Right atrium auricular region (tissue), 2 donors: ENCODE data around the gene NUP88. TPM values are rescaled to one million over a fixed set of nuclear protein-coding genes. Genes with fewer than 3 reads are reported as not detected.
A peak's percentile ranks its signal among the peaks of the same experiment; 100 is the strongest.
"Not testable (repeated sequence)": the region's sequence is repeated elsewhere in the genome, so short reads cannot be mapped to it uniquely, and the experiment has no call there.

Source experiments
- DNase-seq: peaks from one replicate; pipeline ENCODE4 v3.0.0-alpha.2; 2019; ENCODE audit warnings: low spot score
- H3K27ac ChIP-seq, 2 donors: fragments of 200-600 bp; sonication (generic); 1 replicate in 1 of 2; 2 replicates in 1 of 2; pipeline ENCODE4 v1.5.1; 2016 to 2019
- H3K27me3 ChIP-seq, 2 donors: fragments of 200-600 bp; sonication (generic); one replicate each; pipeline versions ENCODE4 v1.5.1 to v1.6.0; 2017 to 2019
- H3K36me3 ChIP-seq: fragments of 200-600 bp; sonication (generic); one replicate; pipeline ENCODE4 v1.5.1; 2016
- H3K4me1 ChIP-seq, 2 donors: fragments of 200-600 bp; sonication (generic); one replicate each; pipeline versions ENCODE4 v1.5.1 to v1.6.0; 2017 to 2019
- H3K4me3 ChIP-seq, 2 donors: fragments of 200-600 bp; sonication (generic); 1 replicate in 1 of 2; 2 replicates in 1 of 2; pipeline ENCODE4 v1.5.1; 2017 to 2019; ENCODE audit warnings: mild to moderate bottlenecking in 1 of 2, moderate library complexity in 1 of 2
- H3K9me3 ChIP-seq, 2 donors: fragments of 200-600 bp; sonication (generic); one replicate each; pipeline ENCODE4 v1.5.1; 2019
- total RNA-seq, 2 donors: library from RNA; depleted of rRNA; stranded (reverse); fragments of >200 nt; gene quantifications; one replicate each; pipeline ENCODE4 v1.1.0, GENCODE V29; 2016
- TF ChIP-seq, protein P1 (sequence below), 2 donors: fragments of 200-600 bp; sonication (generic); IDR thresholded peaks; one replicate each; pipeline ENCODE4 v1.5.1; 2019; ENCODE audit warnings: antibody characterized with exemption in 2 of 2

NUP88 gene
- total RNA-seq, 2 donors from 2014 or later, result 21.7 to 48.2 TPM

DNA sequence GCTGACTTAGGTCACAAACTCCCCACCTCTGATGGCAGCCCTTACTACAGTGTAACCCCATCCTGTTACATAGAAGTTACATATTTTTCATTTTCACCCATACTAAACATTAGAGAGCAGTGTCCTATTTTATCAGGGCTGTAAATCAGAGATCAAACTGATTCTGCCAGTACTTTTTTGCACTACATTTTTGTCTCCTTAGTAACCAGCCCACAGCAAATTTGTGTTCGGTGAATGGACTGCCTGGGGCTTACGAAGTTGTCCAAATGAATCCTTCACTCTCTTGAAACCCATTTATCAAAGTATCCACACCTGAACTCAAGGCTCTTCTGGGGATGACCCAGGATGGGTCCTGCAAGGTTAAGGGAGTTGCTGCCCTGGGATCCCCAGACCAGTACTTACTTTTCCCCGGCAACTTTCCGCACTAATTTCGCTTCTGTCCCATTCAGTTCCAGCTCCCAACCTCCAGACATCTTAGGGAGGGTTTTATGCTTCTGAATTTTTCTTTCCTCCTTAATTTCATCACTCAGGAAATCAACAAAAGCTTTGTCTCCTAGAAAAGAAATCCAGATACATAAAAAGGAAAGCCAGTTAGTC is 18.4 kb upstream of the NUP88 start:
- TF ChIP-seq, protein P1, sequence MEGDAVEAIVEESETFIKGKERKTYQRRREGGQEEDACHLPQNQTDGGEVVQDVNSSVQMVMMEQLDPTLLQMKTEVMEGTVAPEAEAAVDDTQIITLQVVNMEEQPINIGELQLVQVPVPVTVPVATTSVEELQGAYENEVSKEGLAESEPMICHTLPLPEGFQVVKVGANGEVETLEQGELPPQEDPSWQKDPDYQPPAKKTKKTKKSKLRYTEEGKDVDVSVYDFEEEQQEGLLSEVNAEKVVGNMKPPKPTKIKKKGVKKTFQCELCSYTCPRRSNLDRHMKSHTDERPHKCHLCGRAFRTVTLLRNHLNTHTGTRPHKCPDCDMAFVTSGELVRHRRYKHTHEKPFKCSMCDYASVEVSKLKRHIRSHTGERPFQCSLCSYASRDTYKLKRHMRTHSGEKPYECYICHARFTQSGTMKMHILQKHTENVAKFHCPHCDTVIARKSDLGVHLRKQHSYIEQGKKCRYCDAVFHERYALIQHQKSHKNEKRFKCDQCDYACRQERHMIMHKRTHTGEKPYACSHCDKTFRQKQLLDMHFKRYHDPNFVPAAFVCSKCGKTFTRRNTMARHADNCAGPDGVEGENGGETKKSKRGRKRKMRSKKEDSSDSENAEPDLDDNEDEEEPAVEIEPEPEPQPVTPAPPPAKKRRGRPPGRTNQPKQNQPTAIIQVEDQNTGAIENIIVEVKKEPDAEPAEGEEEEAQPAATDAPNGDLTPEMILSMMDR (IDR thresholded peaks at IDR 0.05), result no peak
- Histone ChIP-seq H3K27ac (peak overlapping the region in 1 of 2 donors; percentile 70), H3K36me3 (peaks cover 30% of the 10 kb centered on the region), H3K27me3 (no peaks in the 10 kb centered on the region), H3K4me1 (peaks cover 0 to 17% of the 10 kb centered on the region in 2 donors), H3K9me3 (no peaks in the 10 kb centered on the region), H3K4me3 (peak overlapping the region; percentile 79 to 84)
- no peak for DNase-seq

DNA sequence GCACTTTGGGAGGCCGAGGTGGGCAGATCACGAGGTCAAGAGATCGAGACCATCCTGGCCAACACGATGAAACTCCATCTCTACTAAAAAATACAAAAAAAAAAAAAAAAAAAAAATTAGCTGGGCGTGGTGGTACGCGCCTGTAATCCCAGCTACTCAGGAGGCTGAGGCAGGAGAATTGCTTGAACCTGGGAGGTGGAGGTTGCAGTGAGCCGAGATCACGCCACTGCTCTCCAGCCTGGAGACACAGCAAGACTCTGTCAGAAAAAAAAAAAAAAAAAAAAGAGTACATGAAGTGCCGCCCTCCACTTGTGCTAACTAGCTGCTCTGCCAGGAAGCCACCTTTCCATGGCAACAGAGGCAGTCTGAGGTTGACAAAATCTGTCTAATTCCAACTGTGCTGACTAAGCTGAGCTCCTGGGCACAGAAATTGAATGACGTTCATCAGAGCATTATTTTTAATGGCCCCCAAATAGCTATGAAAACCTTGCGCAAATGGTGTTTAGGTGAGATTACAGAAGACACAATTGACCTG is 16.4 kb upstream of the NUP88 start:
- Histone ChIP-seq H3K36me3 (peaks cover 43% of the 10 kb centered on the region), H3K4me1 (peaks cover 0 to 17% of the 10 kb centered on the region in 2 donors)
- not testable (repeated sequence) for H3K27ac ChIP-seq, DNase-seq, H3K4me3 ChIP-seq, H3K27me3 ChIP-seq, H3K9me3 ChIP-seq

DNA sequence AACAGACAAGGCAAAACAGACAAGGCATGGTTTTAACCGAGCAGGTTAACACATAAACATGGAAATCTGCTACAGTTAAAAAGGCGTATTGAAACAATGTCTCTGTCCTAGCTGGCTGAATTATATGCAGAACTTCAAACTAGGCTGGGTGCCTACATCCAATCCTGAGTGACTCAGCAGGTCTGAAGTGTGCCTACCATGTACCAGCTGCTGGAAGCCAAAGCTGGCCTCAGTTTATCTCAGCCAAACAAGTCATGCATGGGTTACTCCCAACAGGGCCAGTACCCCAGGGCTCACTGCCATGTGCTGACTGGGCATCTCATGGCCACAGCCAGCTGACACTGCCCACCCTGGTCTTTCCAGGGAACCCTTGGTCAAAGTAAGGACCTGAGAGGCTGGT is 15.5 kb upstream of the NUP88 start:
- Histone ChIP-seq H3K4me1 (peaks cover 0 to 17% of the 10 kb centered on the region in 2 donors), H3K4me3 (no peak overlapping the region), H3K27ac (no peak overlapping the region), H3K27me3 (no peaks in the 10 kb centered on the region), H3K9me3 (no peaks in the 10 kb centered on the region), H3K36me3 (peaks cover 47% of the 10 kb centered on the region)
- TF ChIP-seq, protein P1 (IDR thresholded peaks at IDR 0.05), result no peak
- DNase-seq, result no peak

DNA sequence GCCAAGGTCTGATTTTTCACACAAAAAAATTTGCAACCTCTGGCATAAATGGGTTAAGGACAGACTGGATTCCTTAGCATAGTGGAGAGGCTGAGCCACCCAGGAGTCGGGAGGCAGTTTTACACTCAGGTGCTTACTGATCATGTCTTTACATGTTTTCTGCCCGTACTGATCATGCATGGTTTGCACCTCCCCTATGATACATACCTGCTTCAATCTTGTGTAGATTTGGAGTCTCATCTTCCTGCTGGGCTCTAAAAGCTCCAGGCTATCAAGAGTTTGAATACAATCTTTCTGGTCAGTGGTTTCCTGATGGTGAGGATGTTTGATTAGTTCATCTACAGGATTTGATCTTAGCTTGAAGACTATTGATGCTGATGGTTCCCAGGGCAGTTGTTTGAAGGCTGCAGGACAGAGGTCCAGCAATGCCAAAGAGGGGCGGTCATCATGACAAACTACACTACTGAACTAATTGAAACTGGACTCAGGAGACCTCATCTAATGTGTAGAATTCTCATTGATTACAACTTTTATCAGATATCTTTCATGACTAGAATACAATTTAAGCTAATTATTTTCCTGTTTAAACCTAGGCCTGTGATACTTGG is 12.6 kb upstream of the NUP88 start:
- TF ChIP-seq, protein P1 (IDR thresholded peaks at IDR 0.05), result no peak
- no peak for DNase-seq
- Histone ChIP-seq H3K4me1 (no peaks in the 10 kb centered on the region), H3K36me3 (peaks cover 62% of the 10 kb centered on the region), H3K27ac (no peak overlapping the region), H3K4me3 (no peak overlapping the region), H3K9me3 (no peaks in the 10 kb centered on the region), H3K27me3 (no peaks in the 10 kb centered on the region)

DNA sequence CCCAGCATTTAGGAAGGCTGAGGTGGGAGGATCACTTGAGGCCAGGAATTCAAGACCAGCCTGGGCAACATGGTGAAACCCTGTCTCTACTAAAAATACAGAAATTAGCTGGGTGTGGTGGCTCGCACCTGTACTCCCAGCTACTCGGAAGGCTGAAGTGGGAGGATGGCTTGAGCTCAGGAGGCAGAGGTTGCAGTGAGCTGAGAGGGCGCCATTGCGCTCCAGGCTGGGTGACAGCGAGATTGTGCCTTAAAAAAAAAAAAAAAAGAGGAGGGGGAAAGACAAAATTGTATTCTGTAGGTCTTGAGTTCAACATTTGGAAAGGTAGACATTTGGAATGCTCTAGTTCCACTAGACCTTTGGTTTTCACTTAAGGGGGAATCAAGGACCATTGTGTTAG is 11.8 kb upstream of the NUP88 start:
- not testable (repeated sequence) for H3K4me3 ChIP-seq, H3K4me1 ChIP-seq, H3K27me3 ChIP-seq, H3K27ac ChIP-seq, H3K9me3 ChIP-seq, DNase-seq
- H3K36me3 ChIP-seq, result peaks cover 68% of the 10 kb centered on the region

DNA sequence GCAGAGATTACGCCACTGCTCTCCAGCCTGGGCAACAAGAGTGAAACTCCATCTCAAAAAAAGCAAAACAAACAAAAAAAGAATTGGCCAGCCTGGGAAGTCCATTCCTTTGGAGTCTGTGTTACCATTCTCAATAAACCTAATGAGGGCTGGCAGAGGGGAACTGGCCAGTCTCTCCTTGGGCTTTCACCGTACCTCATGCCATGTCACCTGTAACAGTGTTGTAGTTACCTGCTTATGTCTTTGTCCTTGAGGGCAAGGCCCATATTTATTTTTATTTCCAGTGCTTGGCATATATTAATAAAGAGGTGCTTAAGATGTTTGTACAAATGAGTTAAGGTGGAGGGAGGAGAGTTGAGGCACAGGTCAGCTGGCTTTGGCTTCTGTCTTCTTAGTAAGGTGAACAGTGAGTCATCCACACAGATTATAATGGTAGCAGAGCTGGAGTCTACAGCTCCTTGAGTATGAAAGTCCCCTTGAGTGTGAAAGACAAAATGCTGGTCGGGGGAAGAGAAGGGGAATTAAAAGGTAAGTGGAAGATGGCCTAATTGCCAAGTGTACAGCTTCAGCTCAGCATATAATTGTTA is 11.0 kb upstream of the NUP88 start:
- TF ChIP-seq, protein P1 (IDR thresholded peaks at IDR 0.05), result no peak
- H3K9me3 ChIP-seq, result no peaks in the 10 kb centered on the region
- no peak for DNase-seq
- no peak overlapping the region for H3K4me3 ChIP-seq
- no peak overlapping the region for H3K27ac ChIP-seq
- peaks cover 74% of the 10 kb centered on the region for H3K36me3 ChIP-seq
- H3K27me3 ChIP-seq, result no peaks in the 10 kb centered on the region
- no peaks in the 10 kb centered on the region for H3K4me1 ChIP-seq
